Osteocyte (in vitro differentiated cells): ENCODE results near the gene SORL1. TPM values are rescaled to one million over a fixed set of nuclear protein-coding genes. Genes with fewer than 3 reads are reported as not detected.

Source experiments
- DNase-seq: peaks from one replicate; pipeline ENCODE4 v3.0.0; 2021; ENCODE audit warnings: mixed read lengths; ENCODE audit not compliant: unreplicated experiment; ENCODE audit errors: extremely low spot score
- H3K27ac Mint-ChIP-seq: one replicate; pipeline ENCODE4 v1.8.0; 2021; ENCODE audit warnings: mild to moderate bottlenecking, mixed read lengths; ENCODE audit not compliant: unreplicated experiment
- H3K27me3 Mint-ChIP-seq: one replicate; pipeline ENCODE4 v1.8.0; 2021; ENCODE audit warnings: mixed read lengths; ENCODE audit not compliant: unreplicated experiment
- H3K36me3 Mint-ChIP-seq: one replicate; pipeline ENCODE4 v1.8.0; 2021; ENCODE audit warnings: mixed read lengths; ENCODE audit not compliant: unreplicated experiment
- H3K4me1 Mint-ChIP-seq: one replicate; pipeline ENCODE4 v1.8.0; 2021; ENCODE audit warnings: mixed read lengths; ENCODE audit not compliant: unreplicated experiment
- H3K4me3 Mint-ChIP-seq: one replicate; pipeline ENCODE4 v1.8.0; 2021; ENCODE audit warnings: mild to moderate bottlenecking, moderate library complexity, mixed read lengths; ENCODE audit not compliant: unreplicated experiment
- H3K9me3 Mint-ChIP-seq: one replicate; pipeline ENCODE4 v1.8.0; 2021; ENCODE audit warnings: mixed read lengths; ENCODE audit not compliant: unreplicated experiment
- total RNA-seq: library from RNA; stranded (reverse); gene quantifications from 2 replicates; pipeline ENCODE4 v1.2.1, GENCODE V29; 2021
- TF ChIP-seq, protein P1 (sequence below): fragments of 200-600 bp; sonication (generic); IDR thresholded peaks from 2 replicates; pipeline ENCODE4 v1.5.0; 2021; ENCODE audit warnings: antibody characterized with exemption, mild to moderate bottlenecking, moderate library complexity

SORL1 gene
- total RNA-seq, 1 donor from 2014 or later, result 3.1 TPM

DNA sequence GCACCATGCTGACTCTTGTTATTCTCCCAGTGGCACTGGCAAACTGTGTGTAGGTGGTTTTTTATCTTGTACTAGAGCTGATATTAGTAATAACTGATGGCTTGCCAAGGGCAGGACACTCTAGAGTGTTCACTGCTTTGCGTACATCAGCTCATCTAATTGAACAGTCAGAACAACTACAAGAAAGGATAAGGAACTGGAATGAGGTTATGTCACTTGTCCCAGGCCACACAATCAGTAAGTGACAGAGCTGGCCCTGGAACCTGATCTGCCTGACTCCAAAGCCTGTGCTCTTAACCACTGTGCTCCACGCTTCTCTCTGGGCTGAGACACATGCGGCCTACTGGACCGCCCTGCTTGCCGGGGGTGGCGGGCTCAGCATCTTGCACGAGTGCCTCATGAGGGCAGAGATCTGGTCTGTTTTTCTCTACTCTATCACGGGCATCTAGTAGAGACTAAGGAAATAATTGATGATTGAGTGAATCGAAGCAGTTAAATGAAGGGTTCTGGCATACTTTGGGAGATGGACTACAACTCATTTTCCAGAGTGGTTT lies 156.5 kb downstream of the SORL1 start:
- no peak for DNase-seq
- Mint-ChIP-seq H3K4me1 (peaks cover 1% of the 10 kb centered on the region), H3K27ac (no peak overlapping the region), H3K4me3 (no peak overlapping the region), H3K36me3 (no peaks in the 10 kb centered on the region), H3K9me3 (no peaks in the 10 kb centered on the region), H3K27me3 (peaks cover 51% of the 10 kb centered on the region)
- TF ChIP-seq, protein P1, sequence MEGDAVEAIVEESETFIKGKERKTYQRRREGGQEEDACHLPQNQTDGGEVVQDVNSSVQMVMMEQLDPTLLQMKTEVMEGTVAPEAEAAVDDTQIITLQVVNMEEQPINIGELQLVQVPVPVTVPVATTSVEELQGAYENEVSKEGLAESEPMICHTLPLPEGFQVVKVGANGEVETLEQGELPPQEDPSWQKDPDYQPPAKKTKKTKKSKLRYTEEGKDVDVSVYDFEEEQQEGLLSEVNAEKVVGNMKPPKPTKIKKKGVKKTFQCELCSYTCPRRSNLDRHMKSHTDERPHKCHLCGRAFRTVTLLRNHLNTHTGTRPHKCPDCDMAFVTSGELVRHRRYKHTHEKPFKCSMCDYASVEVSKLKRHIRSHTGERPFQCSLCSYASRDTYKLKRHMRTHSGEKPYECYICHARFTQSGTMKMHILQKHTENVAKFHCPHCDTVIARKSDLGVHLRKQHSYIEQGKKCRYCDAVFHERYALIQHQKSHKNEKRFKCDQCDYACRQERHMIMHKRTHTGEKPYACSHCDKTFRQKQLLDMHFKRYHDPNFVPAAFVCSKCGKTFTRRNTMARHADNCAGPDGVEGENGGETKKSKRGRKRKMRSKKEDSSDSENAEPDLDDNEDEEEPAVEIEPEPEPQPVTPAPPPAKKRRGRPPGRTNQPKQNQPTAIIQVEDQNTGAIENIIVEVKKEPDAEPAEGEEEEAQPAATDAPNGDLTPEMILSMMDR, result no peak

GRCh38 chr11:121610706-121611105 lies 158.6 kb downstream of the SORL1 start:
- Mint-ChIP-seq H3K27ac (no peak overlapping the region), H3K36me3 (no peaks in the 10 kb centered on the region), H3K9me3 (no peaks in the 10 kb centered on the region), H3K4me3 (no peak overlapping the region), H3K4me1 (peaks cover 10% of the 10 kb centered on the region), H3K27me3 (peaks cover 40% of the 10 kb centered on the region)
- TF ChIP-seq, protein P1, result no peak
- DNase-seq, result no peak

- no peaks in the 10 kb centered on the region for H3K9me3 Mint-ChIP-seq
- DNase-seq, result no peak
- TF ChIP-seq, protein P1, result no peak
- H3K4me3 Mint-ChIP-seq, result no peak overlapping the region
- H3K27me3 Mint-ChIP-seq, result peaks cover 40% of the 10 kb centered on the region
- H3K36me3 Mint-ChIP-seq, result no peaks in the 10 kb centered on the region
- peaks cover 10% of the 10 kb centered on the region for H3K4me1 Mint-ChIP-seq
- H3K27ac Mint-ChIP-seq, result no peak overlapping the region
These were observed 159.1 kb downstream of the SORL1 start for GRCh38 chr11:121611242-121611641.

- H3K27me3 Mint-ChIP-seq, result peaks cover 25% of the 10 kb centered on the region
- H3K36me3 Mint-ChIP-seq, result no peaks in the 10 kb centered on the region
- DNase-seq, result no peak
- peaks cover 10% of the 10 kb centered on the region for H3K4me1 Mint-ChIP-seq
- H3K4me3 Mint-ChIP-seq, result no peak overlapping the region
- H3K27ac Mint-ChIP-seq, result no peak overlapping the region
- TF ChIP-seq, protein P1, result no peak
- H3K9me3 Mint-ChIP-seq, result no peaks in the 10 kb centered on the region
These were observed 161.6 kb downstream of the SORL1 start for GRCh38 chr11:121613724-121614123.

GRCh38 chr11:121614636-121615240 lies 162.6 kb downstream of the SORL1 start:
- peaks cover 17% of the 10 kb centered on the region for H3K27me3 Mint-ChIP-seq
- H3K27ac Mint-ChIP-seq, result no peak overlapping the region
- no peak overlapping the region for H3K4me3 Mint-ChIP-seq
- TF ChIP-seq, protein P1, result no peak
- no peaks in the 10 kb centered on the region for H3K9me3 Mint-ChIP-seq
- no peak for DNase-seq
- H3K4me1 Mint-ChIP-seq, result peaks cover 10% of the 10 kb centered on the region
- no peaks in the 10 kb centered on the region for H3K36me3 Mint-ChIP-seq
